ENCODE measurements around the gene S1PR3. TPM values are rescaled to one million over a fixed set of nuclear protein-coding genes. Genes with fewer than 3 reads are reported as not detected.

S1PR3 gene
- total and polyA plus RNA-seq, 2 donors (not counting 3 experiments of a cell fraction or from before 2014, with no cell fraction given), result 12.5 to 25.8 TPM

GRCh38 chr9:89022902-89023301 is 31.6 kb downstream of the S1PR3 start:
- intact Hi-C loops (cut with micrococcal nuclease) (no loop called here), dilution Hi-C loops (cut with MboI; ENCODE audit: extremely low pct_ligation_motif_present, low sequenced_read_pairs) (no loop called here)
- H3K9me1 ChIP-seq (replicated peaks; ENCODE audit: control insufficient read depth, extremely low read depth, insufficient read depth, low read length), result no peaks in the 10 kb centered on the region
- H3K4me2 ChIP-seq (ENCODE audit: insufficient read depth, low read length), result no peak overlapping the region
- H3K27me3 ChIP-seq (ENCODE audit: control insufficient read depth in 2 of 2, insufficient read depth in 2 of 2, low read length in 2 of 2), result no peaks in the 10 kb centered on the region
- no peak overlapping the region for H3K27ac ChIP-seq (ENCODE audit: insufficient read depth, low read depth, low read length)
- TF ChIP-seq, protein P1, sequence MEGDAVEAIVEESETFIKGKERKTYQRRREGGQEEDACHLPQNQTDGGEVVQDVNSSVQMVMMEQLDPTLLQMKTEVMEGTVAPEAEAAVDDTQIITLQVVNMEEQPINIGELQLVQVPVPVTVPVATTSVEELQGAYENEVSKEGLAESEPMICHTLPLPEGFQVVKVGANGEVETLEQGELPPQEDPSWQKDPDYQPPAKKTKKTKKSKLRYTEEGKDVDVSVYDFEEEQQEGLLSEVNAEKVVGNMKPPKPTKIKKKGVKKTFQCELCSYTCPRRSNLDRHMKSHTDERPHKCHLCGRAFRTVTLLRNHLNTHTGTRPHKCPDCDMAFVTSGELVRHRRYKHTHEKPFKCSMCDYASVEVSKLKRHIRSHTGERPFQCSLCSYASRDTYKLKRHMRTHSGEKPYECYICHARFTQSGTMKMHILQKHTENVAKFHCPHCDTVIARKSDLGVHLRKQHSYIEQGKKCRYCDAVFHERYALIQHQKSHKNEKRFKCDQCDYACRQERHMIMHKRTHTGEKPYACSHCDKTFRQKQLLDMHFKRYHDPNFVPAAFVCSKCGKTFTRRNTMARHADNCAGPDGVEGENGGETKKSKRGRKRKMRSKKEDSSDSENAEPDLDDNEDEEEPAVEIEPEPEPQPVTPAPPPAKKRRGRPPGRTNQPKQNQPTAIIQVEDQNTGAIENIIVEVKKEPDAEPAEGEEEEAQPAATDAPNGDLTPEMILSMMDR (IDR thresholded peaks at IDR 0.05; ENCODE audit: extremely low read depth in 1 of 2, insufficient read depth in 1 of 2, low read depth in 1 of 2, low read length in 2 of 2), result no peak
- TF ChIP-seq FOS (IDR thresholded peaks at IDR 0.05; ENCODE audit: borderline replicate concordance, insufficient read depth, low read length), result no peak
- no peak for TF ChIP-seq POLR2A (IDR thresholded peaks at IDR 0.05; ENCODE audit: low read depth, low read length)
- no peak for TF ChIP-seq MYC (IDR thresholded peaks at IDR 0.05; ENCODE audit: low read depth, low read length)
- no peak for TF ChIP-seq GATA2 (IDR thresholded peaks at IDR 0.05; ENCODE audit: insufficient read depth, insufficient read length, low read depth, low read length)
- TF ChIP-seq JUN (IDR thresholded peaks at IDR 0.05; ENCODE audit: borderline replicate concordance, insufficient read depth, insufficient read length, low read depth), result no peak
- no peak for TF ChIP-seq MAX (IDR thresholded peaks at IDR 0.05; ENCODE audit: insufficient read depth, insufficient read length)
- TF ChIP-seq POLR2AphosphoS5 (IDR thresholded peaks at IDR 0.05; ENCODE audit: insufficient read depth, low read depth, low read length), result no peak
- TF ChIP-seq EZH2 (IDR thresholded peaks at IDR 0.05; ENCODE audit: borderline replicate concordance, low read depth, low read length, severe bottlenecking), result no peak
- DNase-seq (ENCODE audit: low read depth, low spot score) (peak; percentile 35), FAIRE-seq (no peak)
- H3K79me2 ChIP-seq (ENCODE audit: control insufficient read depth, insufficient read depth, low read length), result no peaks in the 10 kb centered on the region
- ChIA-PET POLR2A (no interaction called here), CTCF (no interaction called here)
- H4K20me1 ChIP-seq (replicated peaks; ENCODE audit: control insufficient read depth, extremely low read depth, insufficient read depth, low read length), result no peaks in the 10 kb centered on the region
- no TSS peak for BruUV-seq (replicated peaks)
- no peak overlapping the region for H2AFZ ChIP-seq (ENCODE audit: low read depth, low read length)
- H3K9ac ChIP-seq (replicated peaks; ENCODE audit: extremely low read depth, insufficient read depth, low read length), result no peak overlapping the region
- H3K9me3 ChIP-seq (replicated peaks; ENCODE audit: control insufficient read depth, insufficient read depth, low read length), result no peaks in the 10 kb centered on the region
- H3K4me1 ChIP-seq (ENCODE audit: control insufficient read depth, extremely low read depth, insufficient read depth, low read length), result no peaks in the 10 kb centered on the region
- H3K36me3 ChIP-seq (ENCODE audit: control insufficient read depth in 2 of 2, extremely low read depth in 1 of 2, insufficient read depth in 2 of 2, low read length in 2 of 2), result no peaks in the 10 kb centered on the region
- H3K4me3 ChIP-seq (replicated peaks in 1 of 3; ENCODE audit: insufficient read depth in 1 of 3, low read depth in 1 of 3, low read length in 3 of 3), result no peak overlapping the region

Data from endothelial cell of umbilical vein (primary cell).